CD4-positive, alpha-beta T cell (primary cell): ENCODE results near the gene GLB1L. TPM values are rescaled to one million over a fixed set of nuclear protein-coding genes. Genes with fewer than 3 reads are reported as not detected.

Experiments
- ATAC-seq: fragments of 200-7000 bp; cut with Tn5 transposase; one replicate; pipeline ENCODE4 v1.10.0; 2022; ENCODE audit warnings: mild to moderate bottlenecking; ENCODE audit not compliant: poor library complexity
- CTCF ChIA-PET: fragments of 350-600 bp; sonication (Branson Sonifier 250); formaldehyde crosslinking; loops from one replicate; lab custom pipeline; 2021; ENCODE audit warnings: antibody characterized with exemption, inconsistent platforms; lab: Charles Lee
- POLR2A ChIA-PET: fragments of 350-600 bp; sonication (Branson Sonifier 250); formaldehyde crosslinking; loops from one replicate; lab custom pipeline; 2021; ENCODE audit warnings: antibody characterized with exemption, inconsistent platforms; lab: Charles Lee
- DNase-seq, 14 experiments: peaks; one replicate each; pipeline ENCODE4 v3.0.0-alpha.2; 2013 to 2020; ENCODE audit warnings: mixed read lengths in 2 of 14
- H3K27ac ChIP-seq, 2 donors: one replicate each; pipeline versions ENCODE4 v1.5.1 to v1.7.0; 2013; ENCODE audit warnings: low read length in 2 of 2, low read depth in 1 of 2, mild to moderate bottlenecking in 1 of 2
- H3K27me3 ChIP-seq, 2 experiments: 1 replicate in 1 of 2; 2 replicates in 1 of 2; pipeline versions ENCODE4 v1.6.1 to v1.7.0; 2013; ENCODE audit warnings: low read length in 2 of 2, control low read depth in 1 of 2, mild to moderate bottlenecking in 1 of 2, moderate library complexity in 1 of 2; ENCODE audit not compliant: insufficient read depth in 2 of 2, control insufficient read depth in 1 of 2
- H3K36me3 ChIP-seq: one replicate; pipeline ENCODE4 v1.6.1; 2013; ENCODE audit warnings: low read length, control low read depth; ENCODE audit not compliant: insufficient read depth
- H3K4me1 ChIP-seq: one replicate; pipeline ENCODE4 v1.6.1; 2013; ENCODE audit warnings: low read length, control low read depth; ENCODE audit not compliant: insufficient read depth
- H3K4me3 ChIP-seq: one replicate; pipeline ENCODE4 v1.5.1; 2013; ENCODE audit warnings: mild to moderate bottlenecking, low read length, moderate library complexity
- H3K9me3 ChIP-seq, 2 experiments: 1 replicate in 1 of 2; 2 replicates in 1 of 2; pipeline versions ENCODE4 v1.6.1 to v1.7.0; 2013; ENCODE audit warnings: low read length in 2 of 2, mild to moderate bottlenecking in 2 of 2, control low read depth in 1 of 2, moderate library complexity in 1 of 2; ENCODE audit not compliant: control insufficient read depth in 1 of 2, insufficient read depth in 1 of 2
- H3K27ac Mint-ChIP-seq: one replicate; pipeline ENCODE4 v1.8.0; 2020; ENCODE audit warnings: mixed read lengths
- H3K27me3 Mint-ChIP-seq: one replicate; pipeline ENCODE4 v1.8.0; 2021; ENCODE audit warnings: mixed read lengths
- H3K36me3 Mint-ChIP-seq: one replicate; pipeline ENCODE4 v1.8.0; 2021; ENCODE audit warnings: low read depth, mixed read lengths
- H3K4me1 Mint-ChIP-seq: one replicate; pipeline ENCODE4 v1.8.0; 2021; ENCODE audit warnings: low read depth, mixed read lengths
- H3K4me3 Mint-ChIP-seq: one replicate; pipeline ENCODE4 v1.8.0; 2020; ENCODE audit warnings: mild to moderate bottlenecking, mixed read lengths
- H3K9me3 Mint-ChIP-seq: one replicate; pipeline ENCODE4 v1.8.0; 2020; ENCODE audit warnings: mixed read lengths
- CTCF ChIP-seq: fragments of 200-600 bp; IDR thresholded peaks from one replicate; pipeline ENCODE4 v1.8.0; 2022; ENCODE audit warnings: antibody characterized with exemption, mild to moderate bottlenecking
- intact Hi-C, 2 experiments: fragments of 100-400 bp; cut with DNase I in 1 of 2; cut with micrococcal nuclease in 1 of 2; formaldehyde crosslinking; loops; one replicate each; pipeline versions ENCODE4 v1.15.1 to v1.9.0; 2023 to 2025; cut with DNase I, micrococcal nuclease
- total RNA-seq, 174 experiments: library from RNA in 2 of 174; stranded (reverse) in 2 of 174; gene quantifications; one replicate each; pipeline ENCODE4 v1.2.3 and lab custom pipeline; 2021 to 2026

Gene GLB1L
- total RNA-seq, 2 experiments from 2014 or later = 2.4 to 3.0 TPM

- peaks cover 54% of the 10 kb centered on the region for H3K36me3 Mint-ChIP-seq
- POLR2A ChIA-PET = interaction anchor here (0.7 to 10.1 kb wide), 20 partner anchors 9 to 967 kb away, joined by 3 to 202 read pairs (median 9); partner anchors contain the start of genes ABCB6, ANKZF1, ATG9A and CNPPD1
Observed at GRCh38 chr2:219253753-219254589, 8.7 kb upstream of the GLB1L start, which contains the start of gene TUBA4A. TUBA4A (minus strand) TSS chr2:219253918; CDS start chr2:219253858, 60 bp downstream.

DNA sequence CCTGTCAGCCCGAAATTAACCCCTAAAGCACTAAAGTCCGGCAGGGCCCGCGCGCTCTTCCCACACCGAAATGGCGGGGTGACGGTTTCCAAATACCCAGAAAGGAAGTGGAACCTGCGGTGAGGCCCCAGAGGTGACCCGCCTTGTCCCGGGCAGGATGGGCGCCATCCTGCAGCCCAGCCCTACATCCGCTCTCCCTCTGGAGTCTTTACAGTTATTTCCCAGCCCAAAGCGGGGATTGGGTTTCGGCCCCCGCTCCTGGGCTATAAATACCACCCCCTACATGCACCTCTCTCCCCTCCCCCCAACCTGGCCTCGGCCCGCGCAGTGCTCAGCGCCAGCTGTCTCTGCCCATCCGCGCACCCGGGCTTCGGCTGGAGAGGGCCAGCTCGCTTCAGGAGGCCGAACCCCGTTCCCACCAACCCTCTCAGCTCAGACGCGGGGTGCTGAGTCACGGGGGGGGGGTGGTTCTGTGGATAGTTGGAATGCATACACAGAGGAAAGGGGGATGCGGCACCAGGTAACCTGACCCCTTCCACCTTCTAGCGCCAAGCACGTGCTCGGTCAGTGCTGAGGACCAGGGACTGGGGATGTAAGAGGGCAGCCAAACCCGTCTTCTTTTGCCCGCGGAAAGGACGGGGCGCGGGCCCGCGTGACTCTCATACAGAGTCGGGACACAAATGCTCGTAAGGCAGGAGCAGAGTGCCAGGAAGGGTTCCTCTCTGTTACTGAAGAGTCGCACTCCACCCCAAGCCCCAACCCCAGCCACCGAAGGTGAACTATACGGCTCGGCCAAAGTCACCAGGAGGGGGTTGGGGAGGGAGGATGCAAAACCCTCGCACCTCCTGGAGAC lies 7.9 kb upstream of the GLB1L start, which contains the start of gene TUBA4B:
TSS of gene TUBA4B (plus strand) at position 344 of the 853 bp plus-strand sequence. CDS start at position 509, 165 bp downstream.
- H3K4me3 Mint-ChIP-seq = peak within 1 kb of the TSS; percentile 88
- Histone ChIP-seq H3K9me3 (no peaks in the 10 kb centered on the region), H3K4me3 (peak within 1 kb of the TSS; percentile 88), H3K4me1 (peaks cover 57% of the 10 kb centered on the region), H3K36me3 (peaks cover 39% of the 10 kb centered on the region), H3K27me3 (no peaks in the 10 kb centered on the region), H3K27ac (peak within 1 kb of the TSS; percentile 73 to 87)
- CTCF ChIA-PET = interaction anchor here (0.6 to 8.4 kb wide), 9 partner anchors 23 to 248 kb away, joined by 3 to 97 read pairs (median 4); partner anchors contain the start of genes ANKZF1, ATG9A, DNAJB2 and NHEJ1
- peak in 10 of 14 experiments; percentile 17 to 81 (median 44) for DNase-seq
- TF ChIP-seq CTCF = no peak
- peak within 1 kb of the TSS; percentile 96 for H3K27ac Mint-ChIP-seq
- H3K27me3 Mint-ChIP-seq = no peaks in the 10 kb centered on the region
- peaks cover 57% of the 10 kb centered on the region for H3K4me1 Mint-ChIP-seq
- POLR2A ChIA-PET = interaction anchor here (0.8 to 10.1 kb wide), 17 partner anchors 8 to 857 kb away, joined by 3 to 202 read pairs (median 9); partner anchors contain the start of genes ABCB6, ANKZF1, ATG9A and CNPPD1
- ATAC-seq = peak; percentile 22
- intact Hi-C loops = loop anchor here (1.0 to 10.0 kb wide), 6 partner anchors 8 to 688 kb away; partner anchors contain the start of genes ABCB6 (in 2 of the 2), CNOT9 (in 1 of the 2), DNAJB2 (in 1 of the 2) and GLB1L (in 1 of the 2)
- H3K36me3 Mint-ChIP-seq = peaks cover 60% of the 10 kb centered on the region
- no peaks in the 10 kb centered on the region for H3K9me3 Mint-ChIP-seq

More at GRCh38 chr2:219253753-219254589, 8.7 kb upstream of the GLB1L start, which contains the start of gene TUBA4A:
- Histone ChIP-seq H3K4me3 (peak within 1 kb of the TSS; percentile 88), H3K9me3 (no peaks in the 10 kb centered on the region), H3K4me1 (peaks cover 49% of the 10 kb centered on the region), H3K36me3 (peaks cover 31% of the 10 kb centered on the region), H3K27ac (peak within 1 kb of the TSS; percentile 73 to 87), H3K27me3 (no peaks in the 10 kb centered on the region)
- Mint-ChIP-seq H3K4me3 (peak within 1 kb of the TSS; percentile 88), H3K9me3 (no peaks in the 10 kb centered on the region), H3K27ac (peak within 1 kb of the TSS; percentile 96), H3K4me1 (peaks cover 49% of the 10 kb centered on the region), H3K27me3 (no peaks in the 10 kb centered on the region)
- peak; percentile 83 to 95 (median 90) for DNase-seq
- no peak for TF ChIP-seq CTCF
- intact Hi-C loops = loop anchor here (1.0 to 10.0 kb wide), 7 partner anchors 9 to 689 kb away; partner anchors contain the start of genes ABCB6 (in 2 of the 2), ANKZF1 (in 1 of the 2), ATG9A (in 1 of the 2) and CNOT9 (in 1 of the 2)
- peak; percentile 71 for ATAC-seq
- CTCF ChIA-PET = interaction anchor here (1.0 to 8.4 kb wide), 9 partner anchors 20 to 134 kb away, joined by 3 to 97 read pairs (median 5); partner anchors contain the start of genes ANKZF1, ATG9A, DNAJB2 and DNPEP
